Kidney (tissue), 2 donors: ENCODE results near the gene OR2A25. TPM values are rescaled to one million over a fixed set of nuclear protein-coding genes. Genes with fewer than 3 reads are reported as not detected.

Experiments used
- polyA plus RNA-seq: library from polyadenylated mRNA; stranded (reverse); fragments of 350-450 nt; fragmentation: Illumina TruSeq; extraction: RNeasy Lipid Tissue Mini Kit (QIAGEN cat#74804); gene quantifications from one replicate; pipeline ENCODE4 v1.2.3, GENCODE V29; 2014; ENCODE audit warnings: low read depth, low replicate concordance; ENCODE audit not compliant: insufficient read depth
- total RNA-seq: library from RNA; stranded (reverse); fragmentation: NEBNext Ultra II Directional; extraction: Animal tissue kit (Norgen Biotek cat#: 25700); gene quantifications from one replicate; pipeline ENCODE4 v1.2.1, GENCODE V29; 2021
- donor health status: DM: yes; HTN: yes; CAD: no.

OR2A25 gene
- total and polyA plus RNA-seq, 2 donors from 2014 or later, result not detected

Other genes starting within 250 kb of the OR2A25 start
- 37.2 TPM for gene TCAF1, start 167.6 kb upstream of the OR2A25 start, total RNA-seq
- gene TCAF1, start 167.6 kb upstream of the OR2A25 start, polyA plus RNA-seq, result 12.2 TPM
- not detected for gene OR2F2, start 134.6 kb upstream of the OR2A25 start, total RNA-seq
- not detected for gene OR2F2, start 134.6 kb upstream of the OR2A25 start, polyA plus RNA-seq
- not detected for gene OR2F1, start 115.0 kb upstream of the OR2A25 start, total RNA-seq
- gene OR2F1, start 115.0 kb upstream of the OR2A25 start, polyA plus RNA-seq, result not detected
- not detected for gene OR6B1, start 69.5 kb upstream of the OR2A25 start, total RNA-seq
- gene OR6B1, start 69.5 kb upstream of the OR2A25 start, polyA plus RNA-seq, result not detected
- gene OR2A5, start 20.9 kb upstream of the OR2A25 start, total RNA-seq, result not detected
- not detected for gene OR2A5, start 20.9 kb upstream of the OR2A25 start, polyA plus RNA-seq
- not detected for gene OR2A12, start 16.5 kb downstream of the OR2A25 start, total RNA-seq
- not detected for gene OR2A12, start 16.5 kb downstream of the OR2A25 start, polyA plus RNA-seq
- not detected for gene OR2A2, start 39.8 kb downstream of the OR2A25 start, total RNA-seq
- gene OR2A2, start 39.8 kb downstream of the OR2A25 start, polyA plus RNA-seq, result not detected
- not detected for gene OR2A14, start 53.4 kb downstream of the OR2A25 start, total RNA-seq
- gene OR2A14, start 53.4 kb downstream of the OR2A25 start, polyA plus RNA-seq, result not detected
- gene CTAGE4, start 113.7 kb downstream of the OR2A25 start, total RNA-seq, result 4.9 TPM
- 4.2 TPM for gene CTAGE4, start 113.7 kb downstream of the OR2A25 start, polyA plus RNA-seq
- 22.1 TPM for gene ARHGEF35, start 126.0 kb downstream of the OR2A25 start, total RNA-seq
- 9.5 TPM for gene ARHGEF35, start 126.0 kb downstream of the OR2A25 start, polyA plus RNA-seq
- gene OR2A42, start 169.8 kb downstream of the OR2A25 start, total RNA-seq, result 0.06 TPM
- gene OR2A42, start 169.8 kb downstream of the OR2A25 start, polyA plus RNA-seq, result 0.13 TPM
- 12.3 TPM for gene OR2A7, start 195.0 kb downstream of the OR2A25 start, total RNA-seq
- gene OR2A7, start 195.0 kb downstream of the OR2A25 start, polyA plus RNA-seq, result 3.5 TPM
- 4.3 TPM for gene CTAGE8, start 199.5 kb downstream of the OR2A25 start, total RNA-seq
- 5.4 TPM for gene CTAGE8, start 199.5 kb downstream of the OR2A25 start, polyA plus RNA-seq
- not detected for gene OR2A1, start 242.6 kb downstream of the OR2A25 start, total RNA-seq
- not detected for gene OR2A1, start 242.6 kb downstream of the OR2A25 start, polyA plus RNA-seq